ENCODE data around the gene TNFRSF13B.

GRCh38 chr17:16969931-16970906 is 1.7 kb downstream of the TNFRSF13B start:
- no peak for TF ChIP-seq POLR2A (IDR thresholded peaks at IDR 0.05)
- no peak for TF ChIP-seq CTCF (IDR thresholded peaks at IDR 0.05)
- TF ChIP-seq EP300 (IDR thresholded peaks at IDR 0.05), result no peak
- TF ChIP-seq POLR2AphosphoS5 (IDR thresholded peaks at IDR 0.05), result no peak
